Measurements from ENCODE around the gene LCORL. TPM values are rescaled to one million over a fixed set of nuclear protein-coding genes. Genes with fewer than 3 reads are reported as not detected.
A peak's percentile ranks its signal among the peaks of the same experiment; 100 is the strongest.

LCORL gene
- total RNA-seq, 2 donors from 2014 or later, result 7.8 to 9.9 TPM

- no peak for DNase-seq
- no peaks in the 10 kb centered on the region for H3K9me3 ChIP-seq
- H3K27ac ChIP-seq, result no peak overlapping the region
- H3K4me1 ChIP-seq, result no peaks in the 10 kb centered on the region
- TF ChIP-seq CTCF (IDR thresholded peaks at IDR 0.05) (no peak), POLR2A (IDR thresholded peaks at IDR 0.05) (no peak)
- no peak overlapping the region for H3K4me3 ChIP-seq
- no peaks in the 10 kb centered on the region for H3K27me3 ChIP-seq
- intact Hi-C loops (cut with DNase I), result no loop called here
- no peak for ATAC-seq
- H3K36me3 ChIP-seq (replicated peaks in 1 of 2; ENCODE audit: insufficient read depth in 1 of 2, low read depth in 2 of 2), result no peaks in the 10 kb centered on the region
- 72 to 78% methylated on average over 2 of the region's 2 CpGs for WGBS, 2 donors
These were observed 12.5 kb upstream of the LCORL start for GRCh38 chr4:18034099-18034498.

- Histone ChIP-seq H3K36me3 (replicated peaks in 1 of 2; ENCODE audit: insufficient read depth in 1 of 2, low read depth in 2 of 2) (no peaks in the 10 kb centered on the region), H3K27me3 (no peaks in the 10 kb centered on the region), H3K9me3 (no peaks in the 10 kb centered on the region), H3K27ac (no peak overlapping the region), H3K4me3 (no peak overlapping the region), H3K4me1 (no peaks in the 10 kb centered on the region)
- no peak for TF ChIP-seq CTCF (IDR thresholded peaks at IDR 0.05)
- TF ChIP-seq POLR2A (IDR thresholded peaks at IDR 0.05), result no peak
- ATAC-seq, result no peak
- intact Hi-C loops (cut with DNase I), result no loop called here
- WGBS, 2 donors, result 82 to 89% methylated on average over 2 of the region's 2 CpGs
- no peak for DNase-seq
These were observed 11.8 kb upstream of the LCORL start for GRCh38 chr4:18033111-18034085.

GRCh38 chr4:18025288-18025687 lies 3.7 kb upstream of the LCORL start:
- intact Hi-C loops (cut with DNase I), result no loop called here
- Histone ChIP-seq H3K4me3 (no peak overlapping the region), H3K4me1 (peaks cover 8% of the 10 kb centered on the region), H3K27ac (no peak overlapping the region), H3K27me3 (no peaks in the 10 kb centered on the region), H3K9me3 (no peaks in the 10 kb centered on the region), H3K36me3 (replicated peaks in 1 of 2; ENCODE audit: insufficient read depth in 1 of 2, low read depth in 2 of 2) (no peaks in the 10 kb centered on the region)
- TF ChIP-seq POLR2A (IDR thresholded peaks at IDR 0.05) (no peak), CTCF (IDR thresholded peaks at IDR 0.05) (no peak)
- 83 to 100% methylated on average over 2 of the region's 2 CpGs for WGBS, 2 donors
- ATAC-seq (no peak), DNase-seq (no peak)

- intact Hi-C loops (cut with DNase I), result no loop called here
- peak overlapping the region; percentile 90 to 98 (median 92) for H3K27ac ChIP-seq
- TF ChIP-seq CTCF (IDR thresholded peaks at IDR 0.05), result no peak
- TF ChIP-seq POLR2A (IDR thresholded peaks at IDR 0.05), result no peak
These were observed 1.1 kb upstream of the LCORL start for GRCh38 chr4:18022572-18023050.

More at GRCh38 chr4:18022572-18023050, 1.1 kb upstream of the LCORL start:
- Histone ChIP-seq H3K4me1 (peaks cover 17% of the 10 kb centered on the region), H3K4me3 (peak overlapping the region; percentile 47 to 96), H3K9me3 (no peaks in the 10 kb centered on the region), H3K36me3 (replicated peaks in 1 of 2; ENCODE audit: insufficient read depth in 1 of 2, low read depth in 2 of 2) (no peaks in the 10 kb centered on the region), H3K27me3 (no peaks in the 10 kb centered on the region)
- WGBS, 2 donors, result 1% methylated on average over 20 of the region's 20 CpGs
- DNase-seq (no peak), ATAC-seq (no peak)

Measured in body of pancreas (tissue), 4 donors.